Measurements from ENCODE around the gene OXCT1. TPM values are rescaled to one million over a fixed set of nuclear protein-coding genes. Genes with fewer than 3 reads are reported as not detected.

OXCT1 gene
- total and polyA plus RNA-seq, 2 of the 13 experiments (the other 11 are each of a cell fraction or from before 2014, with no cell fraction given), result 0.92 to 4.7 TPM

DNA sequence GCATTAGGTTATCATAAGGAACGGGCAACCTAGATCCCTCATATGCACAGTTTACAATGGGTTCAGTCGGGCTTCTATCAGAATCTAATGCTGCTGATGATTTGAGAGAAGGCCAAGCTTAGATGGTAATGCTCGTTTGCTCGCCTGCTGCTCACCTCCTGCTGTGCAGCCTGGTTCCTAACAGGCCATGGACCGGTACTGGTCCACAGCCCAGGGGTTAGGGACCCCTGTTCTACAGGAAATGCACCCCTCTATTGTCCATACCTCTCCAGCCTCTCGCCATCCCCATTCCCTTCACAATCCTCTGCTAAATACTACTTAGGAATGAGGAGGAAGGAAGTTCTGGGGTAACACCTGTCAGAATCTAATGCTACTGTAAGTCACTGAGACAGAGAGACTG, 75.1 kb downstream of the OXCT1 start:
- no peaks in the 10 kb centered on the region for H4K20me1 ChIP-seq (ENCODE audit: insufficient read depth, low read length)
- no peak overlapping the region for H2AFZ ChIP-seq (ENCODE audit: low read length)
- intact Hi-C loops (cut with micrococcal nuclease; ENCODE audit: unreplicated experiment) (no loop called here), in situ Hi-C loops (cut with HindIII; ENCODE audit: extremely low pct_ligation_motif_present, low pct_unique_long_range_greater_than_20kb) (no loop called here)
- H3K27ac ChIP-seq (ENCODE audit: extremely low read length, insufficient read depth, low read length), result no peak overlapping the region
- ATAC-seq (no peak), FAIRE-seq (no peak), DNase-seq (ENCODE audit: low spot score) (no peak)
- H3K79me2 ChIP-seq (ENCODE audit: insufficient read depth, low read length), result no peaks in the 10 kb centered on the region
- H3K9me3 ChIP-seq (ENCODE audit: low read length), result no peaks in the 10 kb centered on the region
- POLR2A ChIA-PET, result no interaction called here
- H3K9ac ChIP-seq (ENCODE audit: insufficient read depth, low read depth, low read length), result no peak overlapping the region
- no peaks in the 10 kb centered on the region for H3K27me3 ChIP-seq (ENCODE audit: control insufficient read depth in 1 of 2, insufficient read depth in 2 of 2, low read length in 2 of 2)
- no TSS peak for BruUV-seq (replicated peaks)
- 52% methylated on average over 6 of the region's 6 CpGs for WGBS (ENCODE audit: low lambda C conversion rate)
- TF ChIP-seq HOXA3 (CRISPR knock-in tag; IDR thresholded peaks at IDR 0.05) (no peak), FOXP1 (IDR thresholded peaks at IDR 0.05) (no peak), FOXP1 (CRISPR knock-in tag; IDR thresholded peaks at IDR 0.05) (no peak), ADNP (CRISPR knock-in tag; IDR thresholded peaks at IDR 0.05) (no peak), SNAI1 (CRISPR knock-in tag; IDR thresholded peaks at IDR 0.05; ENCODE audit: borderline replicate concordance) (no peak)
- no peak overlapping the region for H3K4me2 ChIP-seq (ENCODE audit: low read depth, low read length)
- H3K4me1 ChIP-seq (ENCODE audit: insufficient read depth, low read length), result no peaks in the 10 kb centered on the region
- CTCF ChIA-PET (ENCODE audit: low intra/inter-chr PET ratio, low total read pairs), result no interaction called here
- H3K4me3 ChIP-seq (replicated peaks in 1 of 3; ENCODE audit: insufficient read depth in 1 of 3, low read depth in 2 of 3, low read length in 3 of 3), result no peak overlapping the region
- no peaks in the 10 kb centered on the region for H3K36me3 ChIP-seq (replicated peaks in 1 of 2; ENCODE audit: control insufficient read depth in 1 of 2, insufficient read depth in 2 of 2, low read length in 2 of 2)

DNA sequence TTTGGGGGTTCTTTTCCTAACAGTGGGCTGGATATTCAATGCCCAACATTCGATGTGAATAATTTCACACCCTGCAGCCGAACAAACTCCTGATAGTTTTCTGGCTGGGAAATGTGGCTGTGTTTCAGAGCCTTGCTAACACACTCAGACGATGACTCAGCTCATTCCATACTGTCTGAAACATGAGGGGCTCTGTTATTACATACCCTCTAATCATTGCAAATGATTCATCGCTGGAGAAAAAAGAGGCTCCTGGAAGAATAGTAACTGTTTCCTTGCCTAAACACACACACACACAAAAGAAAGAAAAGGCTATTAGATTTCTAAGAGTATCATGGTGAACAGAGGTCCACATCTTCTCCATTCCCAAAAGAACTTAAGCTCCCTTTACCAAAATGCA, 75.8 kb downstream of the OXCT1 start:
- Histone ChIP-seq H3K36me3 (replicated peaks in 1 of 2; ENCODE audit: control insufficient read depth in 1 of 2, insufficient read depth in 2 of 2, low read length in 2 of 2) (no peaks in the 10 kb centered on the region), H3K4me2 (ENCODE audit: low read depth, low read length) (no peak overlapping the region), H3K4me3 (replicated peaks in 1 of 3; ENCODE audit: insufficient read depth in 1 of 3, low read depth in 2 of 3, low read length in 3 of 3) (no peak overlapping the region), H2AFZ (ENCODE audit: low read length) (no peak overlapping the region), H3K9ac (ENCODE audit: insufficient read depth, low read depth, low read length) (no peak overlapping the region), H3K4me1 (ENCODE audit: insufficient read depth, low read length) (no peaks in the 10 kb centered on the region), H3K27ac (ENCODE audit: extremely low read length, insufficient read depth, low read length) (no peak overlapping the region), H3K79me2 (ENCODE audit: insufficient read depth, low read length) (no peaks in the 10 kb centered on the region), H3K27me3 (ENCODE audit: control insufficient read depth in 1 of 2, insufficient read depth in 2 of 2, low read length in 2 of 2) (no peaks in the 10 kb centered on the region), H4K20me1 (ENCODE audit: insufficient read depth, low read length) (no peaks in the 10 kb centered on the region), H3K9me3 (ENCODE audit: low read length) (no peaks in the 10 kb centered on the region)
- CTCF ChIA-PET (ENCODE audit: low intra/inter-chr PET ratio, low total read pairs), result no interaction called here
- no TSS peak for BruUV-seq (replicated peaks)
- ATAC-seq, result no peak
- in situ Hi-C loops (cut with HindIII; ENCODE audit: extremely low pct_ligation_motif_present, low pct_unique_long_range_greater_than_20kb), result no loop called here
- no peak for FAIRE-seq
- TF ChIP-seq NFE2L2 (IDR thresholded peaks at IDR 0.05; ENCODE audit: low read length) (peak; percentile 61), MAFK (conservative IDR thresholded peaks at IDR 0.05 in 1 of 2, IDR thresholded peaks at IDR 0.05 in 1 of 2; ENCODE audit: low read length in 2 of 2) (peak; percentile 46 to 50), KDM3A (CRISPR knock-in tag; IDR thresholded peaks at IDR 0.05; ENCODE audit: low read depth) (no peak), ZNF30 (CRISPR knock-in tag; IDR thresholded peaks at IDR 0.05) (no peak)
- DNase-seq (ENCODE audit: low spot score), result peak; percentile 3
- POLR2A ChIA-PET, result no interaction called here
- intact Hi-C loops (cut with micrococcal nuclease; ENCODE audit: unreplicated experiment), result no loop called here
- 53% methylated on average over 4 of the region's 4 CpGs for WGBS (ENCODE audit: low lambda C conversion rate)
